Nephron progenitor cell (in vitro differentiated cells): ENCODE results near the gene CHEK1.

Experiments
- DNase-seq: peaks from one replicate; pipeline ENCODE4 v3.0.0; 2021
- H3K27ac Mint-ChIP-seq: 2 replicates; pipeline ENCODE4 v1.8.0; 2021; ENCODE audit warnings: mild to moderate bottlenecking, moderate library complexity, mixed read lengths
- H3K27me3 Mint-ChIP-seq: 2 replicates; pipeline ENCODE4 v1.8.0; 2021; ENCODE audit warnings: mild to moderate bottlenecking, low read depth, mixed read lengths; ENCODE audit not compliant: poor library complexity
- H3K36me3 Mint-ChIP-seq: 2 replicates; pipeline ENCODE4 v1.8.0; 2021; ENCODE audit warnings: low read depth, mixed read lengths
- H3K4me1 Mint-ChIP-seq: 2 replicates; pipeline ENCODE4 v1.8.0; 2021; ENCODE audit warnings: mixed read lengths
- H3K4me3 Mint-ChIP-seq: 2 replicates; pipeline ENCODE4 v1.8.0; 2021; ENCODE audit warnings: mild to moderate bottlenecking, moderate library complexity, mixed read lengths
- H3K9me3 Mint-ChIP-seq: 2 replicates; pipeline ENCODE4 v1.8.0; 2021; ENCODE audit warnings: mild to moderate bottlenecking, moderate library complexity, mixed read lengths
- CTCF ChIP-seq: fragments of 200-600 bp; sonication (generic); IDR thresholded peaks from 2 replicates; pipeline ENCODE4 v1.5.0; 2021; ENCODE audit warnings: antibody characterized with exemption

Gene CHEK1

GRCh38 chr11:125627236-125627910 is 2.4 kb downstream of the CHEK1 start:
- H3K9me3 Mint-ChIP-seq: no peaks in the 10 kb centered on the region
- TF ChIP-seq CTCF: no peak
- peak overlapping the region; percentile 94 for H3K4me3 Mint-ChIP-seq
- no peak for DNase-seq
- H3K4me1 Mint-ChIP-seq: peaks cover 25% of the 10 kb centered on the region
- H3K27ac Mint-ChIP-seq: no peak overlapping the region
- H3K36me3 Mint-ChIP-seq: peaks cover 30% of the 10 kb centered on the region
- H3K27me3 Mint-ChIP-seq: no peaks in the 10 kb centered on the region

- H3K36me3 Mint-ChIP-seq: peaks cover 82% of the 10 kb centered on the region
- no peaks in the 10 kb centered on the region for H3K9me3 Mint-ChIP-seq
- H3K4me3 Mint-ChIP-seq: no peak overlapping the region
- H3K27ac Mint-ChIP-seq: no peak overlapping the region
- no peaks in the 10 kb centered on the region for H3K27me3 Mint-ChIP-seq
- TF ChIP-seq CTCF: no peak
- H3K4me1 Mint-ChIP-seq: no peaks in the 10 kb centered on the region
- no peak for DNase-seq
These were observed 12.9 kb downstream of the CHEK1 start for GRCh38 chr11:125637840-125638239.

- Mint-ChIP-seq H3K4me1 (no peaks in the 10 kb centered on the region), H3K27ac (no peak overlapping the region), H3K27me3 (no peaks in the 10 kb centered on the region), H3K36me3 (peaks cover 77% of the 10 kb centered on the region), H3K4me3 (no peak overlapping the region), H3K9me3 (no peaks in the 10 kb centered on the region)
- DNase-seq: no peak
- TF ChIP-seq CTCF: no peak
These were observed 13.4 kb downstream of the CHEK1 start for GRCh38 chr11:125638315-125638714.

- no peaks in the 10 kb centered on the region for H3K9me3 Mint-ChIP-seq
- TF ChIP-seq CTCF: no peak
- no peak overlapping the region for H3K4me3 Mint-ChIP-seq
- no peaks in the 10 kb centered on the region for H3K4me1 Mint-ChIP-seq
- DNase-seq: no peak
- H3K36me3 Mint-ChIP-seq: peaks cover 80% of the 10 kb centered on the region
- no peaks in the 10 kb centered on the region for H3K27me3 Mint-ChIP-seq
- no peak overlapping the region for H3K27ac Mint-ChIP-seq
These were observed 20.9 kb downstream of the CHEK1 start for GRCh38 chr11:125645871-125646270.

GRCh38 chr11:125649465-125650166 is 24.7 kb downstream of the CHEK1 start:
- Mint-ChIP-seq H3K27ac (no peak overlapping the region), H3K4me3 (no peak overlapping the region), H3K36me3 (peaks cover 79% of the 10 kb centered on the region), H3K27me3 (no peaks in the 10 kb centered on the region), H3K9me3 (no peaks in the 10 kb centered on the region), H3K4me1 (no peaks in the 10 kb centered on the region)
- DNase-seq: no peak
- TF ChIP-seq CTCF: no peak

- no peak for TF ChIP-seq CTCF
- peaks cover 49% of the 10 kb centered on the region for H3K9me3 Mint-ChIP-seq
- no peaks in the 10 kb centered on the region for H3K4me1 Mint-ChIP-seq
- H3K27me3 Mint-ChIP-seq: no peaks in the 10 kb centered on the region
- H3K36me3 Mint-ChIP-seq: peaks cover 89% of the 10 kb centered on the region
- H3K4me3 Mint-ChIP-seq: no peak overlapping the region
- DNase-seq: no peak
- H3K27ac Mint-ChIP-seq: no peak overlapping the region
These were observed 37.7 kb downstream of the CHEK1 start for GRCh38 chr11:125662689-125663088.
